Measurements from ENCODE around the gene SOCS1.

The SOCS1 gene

GRCh38 chr16:11285842-11286241, 29.8 kb upstream of the SOCS1 start:
- DNase-seq (ENCODE audit: low read depth in 2 of 3, low spot score in 2 of 3) = no peak

GRCh38 chr16:11283820-11284248, 27.8 kb upstream of the SOCS1 start:
- no peak for DNase-seq (ENCODE audit: low read depth in 2 of 3, low spot score in 2 of 3)

GRCh38 chr16:11280616-11281522, 24.9 kb upstream of the SOCS1 start, which contains the start of gene PRM1:
PRM1 (minus strand) TSS chr16:11281330; CDS start chr16:11281238, 92 bp downstream.
- no peak for DNase-seq (ENCODE audit: low read depth in 2 of 3, low spot score in 2 of 3)

- DNase-seq (ENCODE audit: low read depth in 2 of 3, low spot score in 2 of 3) = no peak
Observed at GRCh38 chr16:11278681-11279628, 23.0 kb upstream of the SOCS1 start.

- DNase-seq (ENCODE audit: low read depth in 2 of 3, low spot score in 2 of 3) = no peak
Observed at GRCh38 chr16:11277607-11278337, 21.8 kb upstream of the SOCS1 start.

- no peak for DNase-seq (ENCODE audit: low read depth in 2 of 3, low spot score in 2 of 3)
Observed at GRCh38 chr16:11276896-11277593, 21.0 kb upstream of the SOCS1 start.

GRCh38 chr16:11276143-11276895, 20.3 kb upstream of the SOCS1 start, which contains the start of gene PRM2:
PRM2 (minus strand) TSS chr16:11276480; CDS start chr16:11276370, 110 bp downstream.
- no peak for DNase-seq (ENCODE audit: low read depth in 2 of 3, low spot score in 2 of 3)

- DNase-seq (ENCODE audit: low read depth in 2 of 3, low spot score in 2 of 3) = no peak
Observed at GRCh38 chr16:11274964-11275363, 19.0 kb upstream of the SOCS1 start.

- no peak for DNase-seq (ENCODE audit: low read depth in 2 of 3, low spot score in 2 of 3)
Observed at GRCh38 chr16:11273721-11274324, 17.8 kb upstream of the SOCS1 start.

- no peak for DNase-seq (ENCODE audit: low read depth in 2 of 3, low spot score in 2 of 3)
Observed at GRCh38 chr16:11272921-11273720, 17.1 kb upstream of the SOCS1 start, which contains the start of gene PRM3. PRM3 (minus strand) TSS chr16:11273629; CDS start chr16:11273595, 34 bp downstream.

GRCh38 chr16:11272484-11272883, 16.5 kb upstream of the SOCS1 start:
- DNase-seq (ENCODE audit: low read depth in 2 of 3, low spot score in 2 of 3) = no peak

- no peak for DNase-seq (ENCODE audit: low read depth in 2 of 3, low spot score in 2 of 3)
Observed at GRCh38 chr16:11271610-11272009, 15.6 kb upstream of the SOCS1 start.

- DNase-seq (ENCODE audit: low read depth in 2 of 3, low spot score in 2 of 3) = no peak
Observed at GRCh38 chr16:11270602-11271162, 14.7 kb upstream of the SOCS1 start.

- DNase-seq (ENCODE audit: low read depth in 2 of 3, low spot score in 2 of 3) = no peak
Observed at GRCh38 chr16:11268921-11269375, 12.9 kb upstream of the SOCS1 start, which contains the start of gene TNP2. TNP2 (minus strand) TSS chr16:11269325; CDS start chr16:11269262, 63 bp downstream.

- no peak for DNase-seq (ENCODE audit: low read depth in 2 of 3, low spot score in 2 of 3)
Observed at GRCh38 chr16:11265124-11265523, 9.1 kb upstream of the SOCS1 start.

- no peak for DNase-seq (ENCODE audit: low read depth in 2 of 3, low spot score in 2 of 3)
Observed at GRCh38 chr16:11264155-11264832, 8.3 kb upstream of the SOCS1 start.

- no peak for DNase-seq (ENCODE audit: low read depth in 2 of 3, low spot score in 2 of 3)
Observed at GRCh38 chr16:11263737-11264136, 7.7 kb upstream of the SOCS1 start.
